HTERT RPE-1 (cell line): Measurements from ENCODE around the gene PTMS.

Experiments
- in situ Hi-C: fragments of 300-500 bp; cut with MboI; formaldehyde crosslinking; loops from 4 replicates; pipeline ENCODE4 v1.14.3; 2020; ENCODE audit warnings: low sequenced_read_pairs

PTMS gene

GRCh38 chr12:6771509-6772330, 5.6 kb downstream of the PTMS start:
- in situ Hi-C loops: no loop called here

- in situ Hi-C loops: no loop called here
Observed at GRCh38 chr12:6772331-6772695, 6.2 kb downstream of the PTMS start, which contains the start of gene LAG3. TSS of gene LAG3 (plus strand) at chr12:6772520. CDS start at chr12:6772853, 333 bp downstream.

GRCh38 chr12:6772726-6773589, 6.8 kb downstream of the PTMS start:
- in situ Hi-C loops: no loop called here

GRCh38 chr12:6773590-6774351, 7.6 kb downstream of the PTMS start:
- in situ Hi-C loops: no loop called here

- in situ Hi-C loops: no loop called here
Observed at GRCh38 chr12:6774499-6775062, 8.4 kb downstream of the PTMS start.

GRCh38 chr12:6775185-6776174, 9.3 kb downstream of the PTMS start:
- in situ Hi-C loops: no loop called here

- in situ Hi-C loops: no loop called here
Observed at GRCh38 chr12:6777386-6777785, 11.2 kb downstream of the PTMS start.

GRCh38 chr12:6778217-6778573, 12.0 kb downstream of the PTMS start:
- in situ Hi-C loops: no loop called here

GRCh38 chr12:6778574-6779550, 12.7 kb downstream of the PTMS start:
- in situ Hi-C loops: no loop called here

GRCh38 chr12:6779708-6780432, 13.7 kb downstream of the PTMS start:
- in situ Hi-C loops: no loop called here

GRCh38 chr12:6780573-6780972, 14.4 kb downstream of the PTMS start:
- in situ Hi-C loops: no loop called here

GRCh38 chr12:6782119-6782518, 16.0 kb downstream of the PTMS start:
- in situ Hi-C loops: no loop called here

GRCh38 chr12:6782850-6783566, 16.8 kb downstream of the PTMS start:
- in situ Hi-C loops: no loop called here

GRCh38 chr12:6783828-6784227, 17.7 kb downstream of the PTMS start:
- in situ Hi-C loops: no loop called here

GRCh38 chr12:6784296-6784695, 18.1 kb downstream of the PTMS start:
- in situ Hi-C loops: no loop called here

- in situ Hi-C loops: no loop called here
Observed at GRCh38 chr12:6784761-6785160, 18.6 kb downstream of the PTMS start.

GRCh38 chr12:6786416-6787094, 20.4 kb downstream of the PTMS start:
- in situ Hi-C loops: no loop called here
